Left cardiac atrium (tissue), 4 donors: Measurements from ENCODE around the gene GPATCH2. TPM values are rescaled to one million over a fixed set of nuclear protein-coding genes. Genes with fewer than 3 reads are reported as not detected.
"Not testable (repeated sequence)": the region's sequence is repeated elsewhere in the genome, so short reads cannot be mapped to it uniquely, and the experiment has no call there.

Experiments used
- ATAC-seq, 2 donors: fragments of 200-7000 bp; cut with Tn5 transposase; one replicate each; pipeline ENCODE4 v1.9.1; 2020; ENCODE audit warnings: mild to moderate bottlenecking in 2 of 2, moderate library complexity in 2 of 2
- DNase-seq: peaks from one replicate; pipeline ENCODE4 v3.0.0-alpha.2; 2020
- intact Hi-C, 2 donors: fragments of 100-400 bp; cut with DNase I; formaldehyde crosslinking; loops; one replicate each; pipeline versions ENCODE4 v1.14.1 to v1.15.1; 2022 to 2023
- total RNA-seq, 2 donors: library from RNA; stranded (reverse); fragmentation: NEBNext Ultra II Directional; extraction: Animal tissue kit (Norgen Biotek cat#: 25700); gene quantifications; one replicate each; pipeline ENCODE4 v1.2.1, GENCODE V29; 2021
- donor health status: DM: no; HTN: yes; CAD: no.
- donor health status: DM: no; HTN: yes; CAD: no; lungs with severe emphysema.
- donor health status: DM: yes; HTN: yes; CAD: no.
- donor health status: Dilated cardiomyopathy.

The GPATCH2 gene
- total RNA-seq, 2 donors from 2014 or later, result 8.0 to 10.8 TPM

DNA sequence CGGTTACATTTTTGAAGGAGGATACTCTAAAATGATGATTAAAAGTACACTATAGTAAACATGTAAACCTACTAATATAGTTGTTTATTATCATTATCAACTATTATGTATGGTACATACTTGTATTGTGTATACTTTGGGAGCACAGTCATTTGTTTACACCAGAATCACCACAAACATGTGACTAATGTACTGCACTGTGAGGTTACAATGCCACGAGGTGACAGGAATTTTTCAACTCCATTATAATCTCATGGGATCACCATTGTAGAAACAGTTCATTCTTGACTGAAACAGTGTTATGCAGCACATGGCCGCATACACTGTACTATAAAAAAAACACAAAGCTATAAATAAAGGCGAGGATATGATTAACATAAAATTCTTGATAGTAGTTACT, 44.3 kb downstream of the GPATCH2 start:
- ATAC-seq, result no peak
- no peak for DNase-seq
- intact Hi-C loops, result no loop called here

DNA sequence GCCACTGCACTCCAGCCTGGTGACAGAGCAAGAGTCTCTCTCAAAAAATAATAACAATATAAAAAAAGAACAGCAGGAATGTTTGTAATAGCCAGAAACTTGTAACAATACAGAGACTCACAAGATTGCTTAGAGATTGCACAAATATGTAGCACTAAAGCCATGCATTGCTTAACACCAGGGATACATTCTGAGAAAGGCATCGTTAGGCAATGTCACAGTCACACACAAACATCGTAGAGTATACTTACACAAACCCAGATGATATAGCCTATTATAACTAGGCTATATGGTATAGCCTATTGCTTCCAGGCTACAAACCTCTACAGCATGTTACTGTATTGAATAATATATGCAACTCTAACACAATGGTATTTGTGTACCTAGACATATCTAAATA, 45.3 kb downstream of the GPATCH2 start:
- intact Hi-C loops, result no loop called here
- DNase-seq (no peak), ATAC-seq (no peak)

- intact Hi-C loops, DNase-seq, ATAC-seq: not testable (repeated sequence)
Observed at GRCh38 chr1:217584286-217584811, 46.5 kb downstream of the GPATCH2 start.

DNA sequence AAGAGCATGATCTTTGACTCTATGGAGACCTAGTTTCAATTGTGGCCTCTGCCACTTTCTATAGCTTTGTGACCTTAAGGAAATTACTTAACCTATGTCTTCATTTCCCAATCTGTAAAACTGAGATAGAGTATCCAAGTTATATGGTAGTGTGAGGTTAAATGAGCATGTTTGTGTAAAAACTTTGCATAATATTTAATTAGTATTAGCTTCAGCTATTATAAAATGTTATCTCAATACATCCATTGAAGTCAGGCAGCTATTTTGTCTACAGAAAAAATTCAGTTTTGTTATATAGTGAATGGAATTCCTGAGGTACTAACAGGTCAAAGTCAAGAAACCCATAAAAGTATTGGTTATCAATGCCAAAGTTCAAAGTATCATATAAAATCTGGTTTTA, 53.6 kb downstream of the GPATCH2 start:
- intact Hi-C loops, result no loop called here
- DNase-seq (no peak), ATAC-seq (no peak)

DNA sequence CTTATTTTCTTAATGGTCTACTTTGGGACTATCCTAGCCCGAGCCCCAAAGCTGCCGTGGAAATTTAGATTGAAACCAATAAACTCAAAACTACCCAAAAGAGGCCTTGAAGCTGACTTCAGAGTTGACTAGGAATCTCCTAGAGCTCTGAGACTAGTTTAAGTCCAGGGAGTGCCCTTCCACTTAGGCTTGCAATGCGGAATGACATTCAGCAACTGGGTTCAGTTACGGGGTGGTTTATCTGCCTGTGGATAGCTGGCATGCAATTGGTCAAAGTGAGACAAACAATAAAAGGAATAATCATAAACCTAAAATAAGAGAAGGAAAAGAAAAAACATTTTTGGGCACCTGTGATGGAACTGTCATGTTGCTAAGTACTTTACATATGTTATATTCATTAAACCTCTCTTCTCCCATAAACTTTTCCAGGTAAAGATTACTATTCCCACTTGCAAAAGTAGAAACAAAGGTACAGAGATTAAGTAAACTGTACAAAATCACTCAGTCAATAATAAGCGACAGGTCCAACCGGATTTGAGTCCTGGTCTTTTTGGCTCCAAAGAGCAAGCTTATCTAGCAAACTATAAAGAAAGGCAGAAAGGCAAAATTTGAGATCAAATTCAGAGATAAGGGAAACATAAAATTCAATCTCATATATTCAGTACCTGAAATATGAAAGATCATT, 56.5 kb downstream of the GPATCH2 start:
- no peak for DNase-seq
- intact Hi-C loops, result no loop called here
- no peak for ATAC-seq

DNA sequence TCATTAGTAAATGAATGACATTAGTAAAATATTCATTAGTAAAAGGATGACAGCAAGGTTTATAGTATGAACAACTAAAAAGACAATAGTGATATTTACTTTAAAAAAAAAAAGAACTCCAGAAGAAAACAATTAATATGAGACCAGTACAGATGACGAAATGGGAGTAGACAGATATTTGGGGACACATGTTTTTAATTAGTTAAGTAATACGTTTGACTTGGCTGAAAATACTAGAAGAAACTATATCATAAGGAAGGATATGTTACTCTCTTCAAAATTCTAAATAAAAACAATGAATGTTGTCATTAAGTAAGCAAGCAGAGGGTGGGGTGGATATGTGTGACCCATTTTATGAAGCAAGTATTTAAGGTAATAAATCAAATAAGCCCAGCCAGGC, 61.9 kb downstream of the GPATCH2 start:
- intact Hi-C loops, result no loop called here
- DNase-seq (no peak), ATAC-seq (no peak)

GRCh38 chr1:217568200-217568599, 62.7 kb downstream of the GPATCH2 start:
- no peak for ATAC-seq
- intact Hi-C loops, result no loop called here
- DNase-seq, result no peak

GRCh38 chr1:217564833-217565232, 66.1 kb downstream of the GPATCH2 start:
- intact Hi-C loops, result no loop called here
- ATAC-seq (no peak), DNase-seq (no peak)

GRCh38 chr1:217564207-217564606, 66.7 kb downstream of the GPATCH2 start:
- ATAC-seq, result no peak
- no peak for DNase-seq
- intact Hi-C loops, result no loop called here

DNA sequence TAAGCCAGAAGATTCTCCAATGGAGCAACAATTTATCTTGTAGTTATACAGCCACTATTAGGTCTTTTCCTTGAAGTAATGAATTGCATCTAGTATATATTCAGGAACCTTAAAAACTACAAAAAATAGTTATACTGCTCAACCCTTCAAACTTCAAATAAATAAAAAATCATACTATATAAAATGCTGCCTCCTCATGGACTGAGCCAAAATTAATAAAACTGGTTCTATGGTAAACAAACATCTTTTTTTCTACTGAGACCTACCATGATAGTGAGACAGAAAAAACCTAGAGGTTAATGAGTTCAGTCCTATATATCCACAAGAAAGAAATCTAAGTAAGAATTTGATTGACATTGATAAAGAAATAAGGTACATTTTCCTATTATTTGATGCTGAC, 67.7 kb downstream of the GPATCH2 start:
- intact Hi-C loops, result no loop called here
- no peak for DNase-seq

GRCh38 chr1:217562229-217562878, 68.5 kb downstream of the GPATCH2 start:
- intact Hi-C loops, result no loop called here
- no peak for ATAC-seq

More for the DNA sequence above, 67.7 kb downstream of the GPATCH2 start:
- no peak for ATAC-seq

DNA sequence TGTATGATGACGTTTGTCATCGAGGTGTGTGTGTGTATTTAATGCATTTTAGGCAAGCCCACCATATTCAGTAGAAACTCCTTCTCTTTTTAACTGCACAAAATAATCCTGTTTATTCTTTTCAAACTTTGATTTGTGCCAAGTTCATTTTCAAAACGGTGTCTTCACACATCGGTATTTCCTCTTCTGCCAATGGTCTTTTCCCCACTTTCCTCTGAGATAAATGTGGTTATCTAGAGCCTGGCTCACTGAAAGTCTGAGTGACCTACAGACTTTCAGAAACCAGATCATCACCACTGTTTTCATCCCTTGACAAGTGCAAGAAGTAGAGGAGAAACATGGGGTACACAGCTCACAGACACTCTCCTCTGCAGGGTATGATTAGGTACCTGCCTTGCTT, 69.4 kb downstream of the GPATCH2 start:
- intact Hi-C loops, result no loop called here
- ATAC-seq, result no peak
- no peak for DNase-seq

More at GRCh38 chr1:217562229-217562878, 68.5 kb downstream of the GPATCH2 start:
- DNase-seq, result no peak

- intact Hi-C loops, result no loop called here
- no peak for ATAC-seq
Observed at GRCh38 chr1:217554849-217555248, 76.0 kb downstream of the GPATCH2 start.

GRCh38 chr1:217553949-217554509, 76.9 kb downstream of the GPATCH2 start:
- intact Hi-C loops, result no loop called here
- ATAC-seq (peak in 1 of 2 donors; percentile 39), DNase-seq (no peak)

More at GRCh38 chr1:217554849-217555248, 76.0 kb downstream of the GPATCH2 start:
- no peak for DNase-seq

DNA sequence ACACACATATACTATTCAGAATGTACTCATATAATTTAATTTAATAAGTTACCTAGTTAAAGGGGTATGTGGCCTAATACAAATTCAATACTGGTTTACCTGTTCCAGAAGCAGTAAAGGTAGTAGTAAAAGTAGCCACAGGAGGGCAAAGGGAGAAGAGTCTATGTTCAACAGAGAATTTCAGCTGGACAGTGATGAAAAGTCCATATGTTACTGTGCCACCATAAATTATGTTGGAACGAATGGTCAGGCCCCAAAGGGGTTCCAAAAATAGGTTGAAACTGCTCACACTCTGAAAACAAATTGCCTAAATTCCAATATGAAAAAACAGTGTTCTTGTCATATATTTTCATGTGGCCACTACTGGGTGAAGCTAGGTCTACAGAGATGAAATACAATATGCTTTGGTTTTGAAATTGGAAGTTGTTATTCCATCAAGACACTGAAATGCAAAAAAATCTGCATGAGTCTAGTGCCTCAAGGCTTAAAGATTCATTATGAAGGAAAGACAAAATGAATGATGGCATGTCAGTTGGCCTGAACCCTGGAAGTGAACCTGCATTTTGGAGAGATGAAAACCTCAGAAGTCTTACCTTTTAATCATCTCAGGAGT, 78.4 kb downstream of the GPATCH2 start:
- ATAC-seq, result no peak
- intact Hi-C loops, result no loop called here
- no peak for DNase-seq

DNA sequence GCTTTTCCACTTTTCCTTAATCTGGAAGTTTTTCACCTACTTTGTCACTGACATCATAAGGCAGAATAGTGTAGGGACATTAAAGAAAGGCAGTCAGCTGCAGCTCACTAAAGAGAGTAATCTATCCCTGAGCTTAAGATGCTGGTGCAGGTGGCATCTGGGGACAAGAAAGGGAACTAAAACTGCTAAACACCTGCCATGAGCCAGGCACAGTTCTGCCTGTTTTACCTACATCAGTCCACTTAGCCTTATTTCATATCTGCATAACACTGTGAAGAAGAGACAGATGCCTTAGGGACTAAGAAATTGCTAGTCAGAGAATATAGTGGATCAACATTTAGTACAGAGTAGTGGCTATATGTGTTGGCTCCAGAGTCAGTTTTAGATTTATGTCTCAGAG, 88.1 kb downstream of the GPATCH2 start:
- intact Hi-C loops, result no loop called here
- no peak for ATAC-seq

DNA sequence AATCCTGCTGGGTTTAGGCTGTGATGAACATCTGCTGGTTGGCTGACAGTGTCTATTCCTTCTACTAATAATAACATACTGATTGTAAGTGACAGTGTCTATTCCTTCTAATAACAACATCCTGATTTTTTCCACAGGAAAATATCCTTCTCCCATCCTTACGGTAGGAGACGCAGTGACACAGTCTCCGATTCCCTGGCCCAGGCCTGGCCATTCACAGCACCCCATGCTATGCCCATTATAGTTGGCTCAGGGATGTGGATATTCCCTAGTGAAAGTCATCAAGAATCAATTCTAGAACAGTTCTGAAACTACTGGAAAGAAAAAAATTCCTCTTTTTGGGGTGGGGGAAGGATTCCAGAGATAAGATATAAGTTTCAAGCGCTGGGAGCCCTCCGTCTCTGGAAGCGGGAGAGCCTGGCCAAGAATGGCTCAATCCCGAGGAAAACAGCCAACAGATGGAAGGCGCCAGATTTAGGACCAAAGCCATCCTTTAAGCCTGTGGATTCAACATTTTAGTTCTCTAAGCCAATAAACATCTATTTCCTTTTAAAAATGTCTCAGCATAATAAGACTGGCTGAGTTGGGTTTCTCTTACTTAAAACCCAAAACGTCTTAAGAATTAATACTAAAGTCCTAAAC, 88.6 kb downstream of the GPATCH2 start:
- DNase-seq (peak; percentile 40), ATAC-seq (peak; percentile 57 to 65)
- intact Hi-C loops, result no loop called here

More for the DNA sequence above, 88.1 kb downstream of the GPATCH2 start:
- DNase-seq, result no peak

DNA sequence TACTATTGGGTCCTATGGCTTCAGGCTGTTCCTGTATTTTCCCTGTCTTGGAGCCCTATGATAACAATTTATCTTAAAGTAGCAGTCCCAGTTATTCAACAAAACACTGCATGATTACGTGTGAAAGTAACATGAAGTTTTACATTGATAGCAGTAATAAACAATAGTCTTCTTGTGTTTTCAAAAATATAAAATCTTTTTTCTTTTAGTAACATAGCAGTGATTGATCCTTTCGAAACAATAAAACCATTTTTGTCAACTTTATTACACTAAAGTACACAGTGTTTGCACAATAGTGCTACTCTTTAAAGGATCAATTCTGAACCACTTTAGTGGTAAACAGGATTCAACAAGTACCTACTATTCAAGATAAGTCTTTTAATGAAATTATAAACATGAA, 90.6 kb downstream of the GPATCH2 start:
- DNase-seq, result no peak
- intact Hi-C loops, result no loop called here
- ATAC-seq, result no peak

- ATAC-seq (no peak), DNase-seq (no peak)
- intact Hi-C loops, result no loop called here
Observed at GRCh38 chr1:217539510-217539909, 91.4 kb downstream of the GPATCH2 start.
